ELF-1 (cell line): ENCODE measurements around the gene CD8B.
"Not testable (repeated sequence)": the region's sequence is repeated elsewhere in the genome, so short reads cannot be mapped to it uniquely, and the experiment has no call there.

Source experiments
- DNase-seq: peaks from one replicate; pipeline ENCODE4 v3.0.0-alpha.2; 2016; ENCODE audit warnings: low read depth, low spot score

Gene CD8B

DNA sequence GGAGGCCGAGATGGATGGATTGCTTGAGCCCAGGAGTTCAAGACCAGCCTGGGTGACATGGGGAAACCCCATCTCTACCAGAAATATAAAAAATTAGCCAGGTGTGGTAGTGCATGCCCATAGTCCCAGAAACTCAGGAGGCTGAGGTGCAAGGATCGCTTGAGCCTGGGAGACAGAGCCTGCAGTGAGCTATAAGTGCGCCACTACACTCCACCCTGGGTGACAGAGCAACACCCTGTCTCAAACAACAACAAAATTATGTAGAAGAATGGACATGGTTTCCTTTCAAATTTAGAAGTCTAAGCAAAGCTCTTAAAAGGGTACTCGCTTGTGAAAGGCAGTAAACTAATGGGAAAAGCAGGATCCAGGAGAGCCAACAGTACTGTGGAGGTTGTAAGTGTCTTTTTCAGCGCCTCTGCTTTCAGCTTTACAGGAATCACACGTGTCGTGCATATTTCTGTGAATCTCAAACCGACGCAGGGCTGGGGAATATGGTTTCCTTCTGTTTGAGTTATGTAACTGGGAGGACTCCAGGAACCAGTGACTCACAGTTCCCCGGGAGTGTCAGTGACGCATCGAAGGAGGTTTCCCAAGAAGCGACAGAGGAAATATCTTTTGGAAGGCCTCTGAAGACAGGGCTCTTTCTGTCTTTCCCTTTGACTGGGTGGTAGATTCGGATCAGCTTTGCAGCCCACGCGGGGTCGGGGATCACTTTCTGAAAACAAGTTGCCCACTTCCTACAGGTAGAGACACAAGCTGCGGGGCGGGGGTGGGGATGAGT, 24.6 kb downstream of the CD8B start:
- DNase-seq: not testable (repeated sequence)

DNA sequence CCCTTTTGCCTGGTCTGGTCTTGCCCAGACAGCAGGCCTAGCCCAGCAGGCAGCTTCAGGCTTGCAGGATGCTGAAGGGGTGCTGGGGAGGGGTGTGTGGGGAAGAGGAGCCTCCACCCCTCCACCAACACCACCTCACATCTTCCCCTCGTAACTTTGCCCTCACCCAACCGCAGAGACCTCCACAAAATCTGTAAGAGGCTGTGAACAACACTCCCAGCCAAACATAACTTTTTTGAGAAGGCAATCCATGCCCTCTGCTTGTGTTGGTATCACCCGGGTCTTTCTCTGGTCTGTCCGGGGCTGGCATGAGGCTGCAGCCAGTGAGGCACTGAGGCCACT, 26.2 kb downstream of the CD8B start:
- DNase-seq: not testable (repeated sequence)

- no peak for DNase-seq
Measured at GRCh38 chr2:86833315-86833714, 28.4 kb downstream of the CD8B start.

DNA sequence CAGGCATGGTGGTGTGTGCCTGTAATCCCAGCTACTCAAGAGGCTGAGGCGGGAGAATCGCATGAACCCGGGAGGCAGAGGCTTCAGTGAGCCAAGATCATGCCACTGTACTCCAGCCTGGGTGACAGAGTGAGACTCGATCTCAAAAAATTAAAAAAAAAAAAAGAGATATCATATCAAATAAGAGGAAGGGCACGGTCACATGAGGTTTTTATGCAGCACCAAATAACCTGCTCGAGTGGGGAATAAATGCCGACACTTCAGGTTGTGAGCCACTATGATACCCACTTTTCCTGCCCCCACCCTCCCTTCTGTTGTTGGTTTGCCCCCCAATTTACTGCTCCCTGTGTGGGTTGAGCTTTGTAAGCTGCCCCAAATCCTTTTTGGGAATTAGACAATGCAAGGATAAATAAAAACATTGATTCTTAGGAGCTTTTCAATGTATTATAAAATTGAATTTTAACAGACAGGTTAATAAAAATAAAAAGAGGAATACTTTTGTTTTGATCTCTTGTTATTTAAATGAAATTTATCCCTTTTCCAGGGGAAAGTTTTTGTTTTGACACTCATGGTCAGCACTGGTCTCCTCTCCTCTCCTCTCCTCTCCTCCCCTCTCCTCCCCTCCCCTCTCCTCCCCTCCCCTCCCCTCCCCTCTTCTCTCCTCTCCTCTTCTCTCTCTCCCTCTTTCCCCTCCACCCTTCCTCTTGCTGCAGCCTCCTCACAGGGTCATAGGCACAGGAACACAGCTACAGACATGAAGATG, 29.2 kb downstream of the CD8B start:
- DNase-seq: no peak

GRCh38 chr2:86831537-86831936, 30.1 kb downstream of the CD8B start:
- no peak for DNase-seq

GRCh38 chr2:86826951-86827350, 34.7 kb downstream of the CD8B start:
- DNase-seq: no peak

DNA sequence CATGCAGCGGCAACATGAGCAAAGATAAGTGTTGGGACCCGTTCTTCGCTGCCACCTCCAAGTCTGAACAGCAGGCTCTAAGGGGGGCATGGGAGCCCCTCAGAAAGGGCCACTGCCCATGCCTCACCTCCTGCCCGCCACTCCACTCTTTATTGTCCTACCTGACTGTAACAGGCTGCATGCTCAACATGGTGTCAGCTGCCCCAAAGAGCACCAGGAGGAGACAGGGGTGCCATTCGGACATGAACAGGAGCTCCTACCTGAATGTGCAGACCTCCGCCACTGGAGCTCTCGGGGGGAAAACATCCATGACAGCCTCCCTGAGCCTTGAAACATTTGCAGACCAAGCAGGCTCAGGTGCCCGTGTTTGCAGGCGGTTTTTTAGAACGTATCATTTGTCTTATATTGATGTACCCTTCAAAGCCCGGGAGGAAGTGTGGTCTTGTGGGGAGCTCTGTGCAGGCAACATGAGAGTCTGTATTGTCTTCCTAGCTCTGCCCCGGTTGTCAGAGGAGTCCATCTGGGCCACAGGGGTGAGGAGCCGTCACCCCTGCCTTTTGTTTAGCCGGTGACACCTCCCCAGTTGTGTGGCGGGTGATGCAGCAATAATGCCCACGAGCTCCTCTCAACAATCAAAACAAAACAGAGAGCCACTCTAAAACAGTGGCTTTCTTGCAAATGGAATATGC, 35.8 kb downstream of the CD8B start:
- no peak for DNase-seq

- no peak for DNase-seq
Measured at GRCh38 chr2:86825036-86825692, 36.5 kb downstream of the CD8B start.

- no peak for DNase-seq
Measured at GRCh38 chr2:86822668-86823345, 38.9 kb downstream of the CD8B start.

DNA sequence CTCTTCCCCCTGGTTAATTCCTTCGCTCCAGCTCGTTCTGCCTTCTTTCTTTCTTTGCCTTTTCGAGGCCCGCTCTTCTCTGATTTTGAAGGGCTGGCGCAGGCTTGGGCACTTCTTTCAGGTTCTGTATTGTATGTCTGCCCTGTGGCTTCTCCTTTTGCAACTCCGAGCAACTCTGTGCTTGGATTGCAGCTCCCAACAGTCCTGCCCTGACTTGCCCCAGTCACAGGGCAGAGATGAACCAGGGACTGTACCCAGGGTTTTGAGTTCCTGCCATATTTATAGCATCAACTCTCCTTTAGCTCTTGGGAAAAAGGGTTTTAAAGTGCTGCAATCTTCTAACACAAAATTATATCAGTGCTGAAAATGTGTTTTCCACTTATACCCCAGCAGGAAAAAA, 39.8 kb downstream of the CD8B start:
- no peak for DNase-seq

DNA sequence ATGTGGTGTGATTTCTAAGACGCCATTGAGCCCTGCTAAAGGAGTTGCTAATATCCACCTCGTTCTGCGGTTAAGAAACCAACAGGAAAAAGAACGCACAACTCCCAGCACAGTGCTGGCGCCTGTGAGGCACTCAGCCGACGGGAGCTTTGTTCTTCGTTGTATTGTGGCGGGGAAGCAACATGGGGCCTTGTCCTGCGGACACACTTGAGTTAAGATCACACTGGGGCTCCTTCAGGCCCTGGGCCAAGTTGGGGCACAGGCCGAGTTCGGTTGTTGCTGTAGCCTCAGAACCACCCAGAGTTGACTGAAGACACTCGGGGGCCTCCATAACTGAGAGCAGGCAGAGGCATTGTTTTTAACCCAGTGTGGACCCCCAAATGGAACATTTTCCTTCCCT, 40.4 kb downstream of the CD8B start:
- DNase-seq: no peak

DNA sequence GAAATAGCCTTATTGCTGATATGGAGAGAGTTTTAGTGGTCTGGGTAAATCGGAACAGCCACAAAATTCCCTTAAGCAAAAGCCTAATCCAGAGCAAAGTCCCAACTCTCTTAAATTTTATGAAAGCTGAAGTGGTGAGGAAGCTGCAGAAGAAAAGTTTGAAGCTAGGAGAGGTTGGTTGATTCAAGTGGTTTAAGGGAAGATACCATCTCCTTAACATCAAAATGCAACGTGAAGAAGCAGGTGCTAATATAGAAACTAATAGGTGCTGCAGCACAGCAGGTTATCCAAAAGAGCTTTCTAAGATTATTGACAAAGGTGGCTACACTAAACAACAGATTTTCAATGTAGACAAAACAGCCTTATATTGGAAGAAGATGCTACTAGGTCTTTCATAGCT, 42.7 kb downstream of the CD8B start:
- DNase-seq: no peak

DNA sequence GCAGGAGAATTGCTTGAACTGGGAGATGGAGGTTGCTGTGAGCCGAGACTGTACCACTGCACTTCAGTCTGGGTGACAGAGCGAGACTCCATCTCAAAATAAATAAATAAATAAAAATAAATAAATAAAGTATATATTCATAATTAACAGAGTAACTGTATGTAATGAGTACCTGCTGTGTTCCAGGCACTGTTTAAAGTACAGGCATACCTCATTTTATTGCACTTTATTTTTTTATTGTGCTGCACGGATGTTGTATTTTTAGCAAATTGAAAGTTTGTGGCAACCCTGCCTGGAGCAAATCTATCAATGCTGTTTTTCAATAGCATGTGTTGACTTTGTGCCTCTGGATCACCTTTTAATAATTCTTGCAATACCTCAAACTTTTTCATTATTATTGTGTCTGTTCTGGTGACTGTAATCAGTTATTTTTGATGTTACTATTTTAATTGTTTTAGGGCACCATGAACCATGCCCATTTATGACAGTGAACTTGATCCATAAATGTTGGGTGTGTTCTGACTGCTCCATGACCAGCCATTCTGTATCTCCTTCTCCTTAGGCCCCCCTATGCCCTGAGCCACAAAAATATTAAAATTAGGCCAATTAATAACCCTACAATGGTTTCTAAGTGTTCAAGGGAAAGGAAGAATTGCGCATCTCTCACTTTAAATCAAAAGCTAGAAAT, 43.4 kb downstream of the CD8B start:
- no peak for DNase-seq

DNA sequence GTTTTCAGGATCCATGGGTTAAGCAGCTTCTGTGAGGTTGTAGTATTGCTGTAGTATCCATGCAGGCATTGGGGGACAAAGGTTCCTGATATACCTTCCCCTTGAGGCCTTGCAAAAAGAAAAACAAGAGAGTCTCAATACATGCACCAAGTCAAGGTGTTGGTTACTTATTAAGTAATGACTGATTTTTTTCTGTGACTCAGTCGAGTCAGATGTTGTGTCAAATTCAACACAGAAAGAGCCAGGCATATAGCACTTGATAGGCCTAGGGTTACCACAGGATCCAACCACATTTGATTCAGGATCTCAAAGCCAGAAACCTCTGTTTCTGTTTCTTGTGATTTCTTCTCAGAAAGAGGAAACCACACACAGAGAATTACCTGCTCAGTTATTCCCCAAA, 46.1 kb downstream of the CD8B start:
- DNase-seq: no peak

DNA sequence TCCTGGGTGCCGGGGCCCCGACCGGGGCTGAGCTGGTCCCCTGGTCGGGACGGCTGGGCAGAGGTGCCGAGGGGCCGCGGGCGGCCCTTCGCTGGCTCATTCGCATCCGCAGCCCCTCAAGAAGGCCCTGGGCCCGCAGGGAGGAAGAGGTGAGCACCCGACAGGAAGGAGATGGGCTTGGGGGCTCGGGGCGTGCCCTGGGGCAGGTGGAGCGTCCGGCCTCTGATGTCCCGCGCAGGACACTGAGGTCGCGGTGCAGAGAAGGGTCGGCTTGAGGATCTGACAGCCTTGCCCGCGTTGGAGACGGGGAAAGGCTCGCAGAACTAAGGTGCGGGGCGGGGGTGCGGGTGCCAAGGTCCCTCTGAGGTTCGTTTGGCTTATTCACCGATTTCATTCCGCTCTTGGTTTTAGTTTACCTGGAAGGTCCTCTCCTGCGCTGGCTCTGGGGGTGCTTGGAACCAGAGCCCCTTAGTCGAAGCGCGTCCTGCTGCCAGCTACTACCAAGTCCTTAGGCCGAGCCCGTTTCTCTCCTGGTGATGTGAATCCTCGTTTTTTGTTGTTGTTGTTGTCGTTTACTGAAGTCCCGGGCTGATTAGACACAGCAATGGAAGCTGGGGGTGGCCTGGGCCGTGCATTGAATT, 52.1 kb downstream of the CD8B start:
- peak; percentile 56 for DNase-seq

DNA sequence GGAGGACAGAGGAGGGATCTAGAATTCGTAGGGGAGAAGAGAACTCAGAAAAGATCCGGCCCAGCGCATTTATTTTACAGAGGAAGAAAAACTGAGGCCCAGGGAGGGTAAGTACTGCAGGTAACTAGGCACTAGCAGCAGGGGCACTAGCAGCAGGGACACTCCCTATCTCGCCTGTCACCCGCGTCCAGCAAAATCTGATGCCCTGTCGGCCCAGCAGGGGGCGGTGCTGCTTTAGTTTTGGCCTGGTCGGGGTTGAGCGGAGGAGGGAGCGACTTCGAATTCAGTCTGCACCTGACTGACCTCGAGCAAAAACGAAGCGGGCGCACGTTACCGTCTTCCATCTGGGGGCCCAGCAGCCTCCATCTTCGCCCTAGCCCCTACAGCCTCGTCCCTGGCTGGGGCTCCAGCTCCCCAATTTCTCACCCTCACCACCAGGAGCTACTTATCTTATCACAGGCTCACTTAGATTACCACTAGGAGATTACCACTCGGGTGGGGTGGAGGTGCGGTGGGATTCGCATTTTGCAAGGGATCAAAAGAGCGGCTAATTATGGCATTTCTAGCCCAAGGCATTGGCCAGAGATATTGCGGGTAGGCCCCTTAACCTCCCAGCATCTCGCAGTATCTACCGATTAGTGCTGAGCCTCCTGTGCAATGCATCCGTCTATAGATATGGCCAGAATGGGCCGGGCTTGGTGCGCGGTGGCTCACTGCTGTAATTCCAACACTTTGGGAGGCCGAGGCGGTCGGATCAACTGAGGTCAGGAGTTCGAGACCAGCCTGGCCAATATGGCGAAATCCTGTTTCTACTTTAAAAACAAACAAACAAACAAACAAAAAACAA, 53.1 kb downstream of the CD8B start:
- DNase-seq: peak; percentile 99

GRCh38 chr2:86807468-86808275, 54.0 kb downstream of the CD8B start:
- DNase-seq: peak; percentile 82

- no peak for DNase-seq
Measured at GRCh38 chr2:86807133-86807467, 54.6 kb downstream of the CD8B start.
